Right lobe of liver (tissue), 6 donors: Measurements from ENCODE around the gene SNTB2. TPM values are rescaled to one million over a fixed set of nuclear protein-coding genes. Genes with fewer than 3 reads are reported as not detected.

Source experiments
- ATAC-seq, 4 donors: fragments of 200-7000 bp; cut with Tn5 transposase; one replicate each; pipeline ENCODE4 v1.9.1; 2020; ENCODE audit warnings: mild to moderate bottlenecking in 4 of 4, moderate library complexity in 4 of 4
- DNase-seq, 3 donors: peaks; one replicate each; pipeline ENCODE4 v3.0.0-alpha.2; 2020
- H3K27ac ChIP-seq, 3 donors: fragments of 200-600 bp; one replicate each; pipeline ENCODE4 v1.8.0; 2022
- H3K27me3 ChIP-seq, 2 donors: fragments of 200-600 bp; one replicate each; pipeline ENCODE4 v1.8.0; 2022
- H3K36me3 ChIP-seq, 4 donors: fragments of 200-600 bp; sonication (generic) in 1 of 4; one replicate each; pipeline versions ENCODE4 v1.5.1 to v1.8.0; 2017 to 2022; ENCODE audit warnings: control low read depth in 1 of 4
- H3K4me1 ChIP-seq, 4 donors: fragments of 200-600 bp; sonication (generic) in 1 of 4; one replicate each; pipeline versions ENCODE4 v1.5.1 to v1.8.0; 2017 to 2022; ENCODE audit warnings: control low read depth in 1 of 4
- H3K4me3 ChIP-seq, 3 donors: fragments of 200-600 bp; one replicate each; pipeline ENCODE4 v1.8.0; 2022
- H3K9me3 ChIP-seq, 4 donors: fragments of 200-600 bp; sonication (generic) in 1 of 4; one replicate each; pipeline versions ENCODE4 v1.5.1 to v1.8.0; 2017 to 2022; ENCODE audit warnings: control low read depth in 1 of 4
- POLR2A ChIP-seq: fragments of 450-650 bp; IDR thresholded peaks from one replicate; pipeline ENCODE4 v1.6.1; 2017; ENCODE audit warnings: antibody characterized with exemption, mild to moderate bottlenecking
- WGBS: methylation state at CpG from one replicate; pipeline ENCODE4 v1.1.6; 2018; ENCODE audit warnings: low coverage, low lambda C conversion rate; ENCODE audit not compliant: insufficient coverage; ENCODE audit errors: missing lambda C conversion rate; 5-methylcytosine and 5-hydroxymethylcytosine counted together
- intact Hi-C, 2 donors: fragments of 100-400 bp; cut with DNase I; formaldehyde crosslinking; loops; one replicate each; pipeline versions ENCODE4 v1.11.2 to v1.14.1; 2022
- total RNA-seq, 6 experiments: library from RNA; depleted of rRNA in 2 of 6; stranded (reverse); fragments of >200 nt in 2 of 6; fragmentation: NEBNext Ultra II Directional in 3 of 6; extraction: Animal tissue kit (Norgen Biotek cat#: 25700) in 3 of 6; gene quantifications; one replicate each; pipeline versions ENCODE4 v1.1.0 to v1.2.4, GENCODE V29; 2016 to 2023
- TF ChIP-seq, protein P1 (sequence below), 4 donors: fragments of 200-600 bp in 3 of 4; fragments of 450-650 bp in 1 of 4; IDR thresholded peaks; one replicate each; pipeline versions ENCODE4 v1.5.1 to v1.8.0; 2016 to 2022; ENCODE audit warnings: antibody characterized with exemption in 4 of 4, mild to moderate bottlenecking in 2 of 4
- donor health status: DM: no; HTN: yes; CAD: no.
- donor health status: DM: no; HTN: no; CAD: no.
- donor health status: DM: no; HTN: no; CAD: no.
- donor health status: DM: no; HTN: yes; CAD: no.
- donor health status: DM: no; HTN: yes; CAD: no.

The SNTB2 gene
- total RNA-seq, 6 experiments from 2014 or later: 7.5 to 13.9 (median 10.6) TPM

DNA sequence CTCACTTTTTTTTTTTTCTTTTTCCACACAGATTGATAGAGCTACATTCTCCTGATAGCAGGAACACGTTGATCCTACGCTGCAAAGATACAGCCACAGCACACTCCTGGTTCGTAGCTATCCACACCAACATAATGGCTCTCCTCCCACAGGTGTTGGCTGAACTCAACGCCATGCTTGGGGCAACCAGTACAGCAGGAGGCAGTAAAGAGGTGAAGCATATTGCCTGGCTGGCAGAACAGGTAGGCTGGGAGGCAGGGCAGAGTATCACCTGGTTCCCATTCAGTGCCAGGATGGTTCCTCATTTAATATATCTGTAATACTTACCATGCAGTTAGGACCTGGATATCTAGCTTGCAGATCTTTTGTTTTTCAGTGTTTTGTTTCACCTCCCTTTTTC, 73.1 kb downstream of the SNTB2 start:
- no peaks in the 10 kb centered on the region for H3K4me1 ChIP-seq
- no peaks in the 10 kb centered on the region for H3K27me3 ChIP-seq
- no peak overlapping the region for H3K27ac ChIP-seq
- no peak for ATAC-seq
- DNase-seq: no peak
- TF ChIP-seq, protein P1, sequence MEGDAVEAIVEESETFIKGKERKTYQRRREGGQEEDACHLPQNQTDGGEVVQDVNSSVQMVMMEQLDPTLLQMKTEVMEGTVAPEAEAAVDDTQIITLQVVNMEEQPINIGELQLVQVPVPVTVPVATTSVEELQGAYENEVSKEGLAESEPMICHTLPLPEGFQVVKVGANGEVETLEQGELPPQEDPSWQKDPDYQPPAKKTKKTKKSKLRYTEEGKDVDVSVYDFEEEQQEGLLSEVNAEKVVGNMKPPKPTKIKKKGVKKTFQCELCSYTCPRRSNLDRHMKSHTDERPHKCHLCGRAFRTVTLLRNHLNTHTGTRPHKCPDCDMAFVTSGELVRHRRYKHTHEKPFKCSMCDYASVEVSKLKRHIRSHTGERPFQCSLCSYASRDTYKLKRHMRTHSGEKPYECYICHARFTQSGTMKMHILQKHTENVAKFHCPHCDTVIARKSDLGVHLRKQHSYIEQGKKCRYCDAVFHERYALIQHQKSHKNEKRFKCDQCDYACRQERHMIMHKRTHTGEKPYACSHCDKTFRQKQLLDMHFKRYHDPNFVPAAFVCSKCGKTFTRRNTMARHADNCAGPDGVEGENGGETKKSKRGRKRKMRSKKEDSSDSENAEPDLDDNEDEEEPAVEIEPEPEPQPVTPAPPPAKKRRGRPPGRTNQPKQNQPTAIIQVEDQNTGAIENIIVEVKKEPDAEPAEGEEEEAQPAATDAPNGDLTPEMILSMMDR (IDR thresholded peaks at IDR 0.05): no peak
- TF ChIP-seq POLR2A: no peak
- peaks cover 0 to 3% (median 0%) of the 10 kb centered on the region in 4 donors for H3K36me3 ChIP-seq
- H3K4me3 ChIP-seq: no peak overlapping the region
- intact Hi-C loops: no loop called here
- 97% methylated on average over 4 of the region's 4 CpGs for WGBS
- H3K9me3 ChIP-seq: no peaks in the 10 kb centered on the region

DNA sequence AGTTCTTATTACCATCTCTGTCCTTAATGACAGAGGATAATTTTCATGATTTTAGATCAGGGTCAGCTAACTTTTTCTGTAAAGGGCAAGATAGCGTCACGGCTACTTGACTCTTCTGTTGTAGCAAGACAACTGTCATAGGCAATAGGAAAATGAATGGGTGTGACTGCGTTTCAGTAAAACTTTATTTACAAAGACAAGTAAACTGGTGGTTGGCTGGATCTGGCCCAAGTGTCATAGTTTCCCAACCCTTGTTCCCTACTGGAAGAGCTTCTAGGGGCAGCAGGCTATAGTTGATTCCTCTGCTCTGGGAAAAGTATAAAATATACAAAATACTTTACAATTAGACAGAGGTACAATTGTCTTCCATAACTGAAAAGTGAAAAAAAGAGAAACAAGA, 73.5 kb downstream of the SNTB2 start:
- Histone ChIP-seq H3K4me1 (no peaks in the 10 kb centered on the region), H3K9me3 (no peaks in the 10 kb centered on the region), H3K27me3 (no peaks in the 10 kb centered on the region), H3K4me3 (no peak overlapping the region), H3K36me3 (peaks cover 0 to 3% (median 0%) of the 10 kb centered on the region in 4 donors), H3K27ac (no peak overlapping the region)
- intact Hi-C loops: no loop called here
- DNase-seq (no peak), ATAC-seq (no peak)
- TF ChIP-seq POLR2A: no peak
- TF ChIP-seq, protein P1 (IDR thresholded peaks at IDR 0.05): no peak
- WGBS: 90% methylated on average over 3 of the region's 3 CpGs

DNA sequence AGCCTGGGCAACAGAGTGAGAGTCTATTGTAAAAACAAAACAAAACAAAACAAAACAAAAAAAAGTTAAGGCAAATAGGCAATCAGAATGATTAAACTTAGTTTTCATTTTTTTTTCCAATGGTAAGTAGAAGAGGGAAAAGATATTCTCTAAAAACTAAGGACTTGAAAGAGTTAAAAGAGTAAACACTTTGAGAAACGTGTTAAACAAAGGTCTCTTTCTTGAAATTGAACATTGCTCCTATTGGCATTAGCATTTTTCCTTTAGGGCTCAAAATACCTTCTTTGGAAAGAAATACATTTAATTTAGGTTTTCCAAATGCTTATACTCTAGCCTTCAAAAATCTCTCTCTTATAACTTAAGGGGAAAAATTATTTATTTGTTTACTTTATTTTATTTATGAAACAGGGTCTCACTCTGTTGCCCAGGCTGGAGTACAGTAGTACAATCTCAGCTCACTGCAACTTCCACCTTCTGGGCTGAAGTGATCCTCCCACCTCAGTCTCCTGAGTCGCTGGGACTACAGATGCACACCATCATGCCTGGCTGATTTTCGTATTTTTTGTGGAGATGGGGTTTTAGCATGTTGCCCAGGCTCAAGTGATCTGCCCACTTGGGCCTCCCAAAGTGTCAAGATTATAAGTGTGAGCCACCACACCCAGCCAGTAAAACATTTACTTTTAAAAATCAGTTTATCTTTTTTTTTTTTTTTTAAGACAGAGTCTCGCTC, 79.5 kb downstream of the SNTB2 start:
- WGBS: 49% methylated on average over 3 of the region's 4 CpGs
- Histone ChIP-seq H3K36me3 (peaks cover 0 to 8% (median under 1%) of the 10 kb centered on the region in 4 donors), H3K4me3 (no peak overlapping the region), H3K27me3 (no peaks in the 10 kb centered on the region), H3K4me1 (no peaks in the 10 kb centered on the region), H3K9me3 (no peaks in the 10 kb centered on the region), H3K27ac (no peak overlapping the region)
- intact Hi-C loops: no loop called here
- ATAC-seq (no peak), DNase-seq (no peak)
- no peak for TF ChIP-seq POLR2A

DNA sequence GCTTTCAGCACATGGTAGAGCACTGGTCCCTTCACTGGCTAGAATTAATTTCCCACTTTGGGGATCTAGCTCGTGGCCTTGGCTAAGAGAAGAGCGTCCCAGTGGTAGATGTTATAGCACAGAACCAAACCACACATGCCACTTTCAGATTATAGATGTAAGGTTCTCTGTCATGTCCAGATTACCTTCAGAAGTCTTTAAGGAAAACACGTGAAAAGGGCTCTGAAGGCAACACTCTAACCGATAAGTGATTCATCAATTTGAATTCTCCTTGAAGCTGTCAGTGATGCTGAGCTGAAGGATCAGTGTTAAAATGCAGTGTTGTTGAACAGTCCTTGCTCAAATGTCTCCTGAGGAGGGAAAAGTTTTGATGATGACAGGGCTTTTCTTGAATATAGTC, 80.7 kb downstream of the SNTB2 start:
- DNase-seq (no peak), ATAC-seq (no peak)
- TF ChIP-seq, protein P1 (IDR thresholded peaks at IDR 0.05): no peak
- TF ChIP-seq POLR2A: no peak
- Histone ChIP-seq H3K4me1 (no peaks in the 10 kb centered on the region), H3K36me3 (peaks cover 0 to 8% (median under 1%) of the 10 kb centered on the region in 4 donors), H3K27me3 (no peaks in the 10 kb centered on the region), H3K27ac (no peak overlapping the region), H3K9me3 (no peaks in the 10 kb centered on the region), H3K4me3 (no peak overlapping the region)
- 86% methylated on average over 4 of the region's 4 CpGs for whole genome bisulfite sequencing
- intact Hi-C loops: no loop called here

DNA sequence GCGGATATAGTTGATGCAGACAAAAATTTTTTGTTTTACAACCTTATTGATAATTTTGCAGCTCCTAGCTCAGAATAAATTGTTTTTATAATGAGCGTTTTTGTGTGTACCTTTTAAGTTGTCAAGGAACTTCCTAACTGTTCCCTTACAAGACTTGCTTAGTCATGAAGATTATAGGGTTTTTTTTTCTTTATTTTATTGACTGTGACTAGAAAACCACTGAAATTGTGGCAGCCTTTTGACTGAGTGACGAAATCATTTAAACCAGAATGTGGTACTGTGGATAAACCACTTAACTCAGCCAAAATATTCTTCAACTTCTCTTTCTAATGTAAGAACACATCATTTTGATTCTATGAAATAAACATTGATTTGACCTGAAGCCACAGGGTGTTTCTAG, 83.4 kb downstream of the SNTB2 start:
- no peaks in the 10 kb centered on the region for H3K9me3 ChIP-seq
- intact Hi-C loops: no loop called here

More for the DNA sequence above, 83.4 kb downstream of the SNTB2 start:
- no peaks in the 10 kb centered on the region for H3K27me3 ChIP-seq
- 73% methylated on average over 3 of the region's 3 CpGs for WGBS
- H3K4me3 ChIP-seq: no peak overlapping the region
- no peak for ATAC-seq
- TF ChIP-seq, protein P1 (IDR thresholded peaks at IDR 0.05): no peak
- H3K4me1 ChIP-seq: no peaks in the 10 kb centered on the region
- DNase-seq: no peak
- no peak overlapping the region for H3K27ac ChIP-seq
- peaks cover 0 to 8% (median under 1%) of the 10 kb centered on the region in 4 donors for H3K36me3 ChIP-seq
